DMS 273 treated with DMSO at 0.1 percent for 48 hours (cell line): ENCODE data around the gene TFR2.

Source experiments
- DNase-seq: peaks from one replicate; lab custom pipeline; 2025; lab: John Stamatoyannopoulos, UW

TFR2 gene

DNA sequence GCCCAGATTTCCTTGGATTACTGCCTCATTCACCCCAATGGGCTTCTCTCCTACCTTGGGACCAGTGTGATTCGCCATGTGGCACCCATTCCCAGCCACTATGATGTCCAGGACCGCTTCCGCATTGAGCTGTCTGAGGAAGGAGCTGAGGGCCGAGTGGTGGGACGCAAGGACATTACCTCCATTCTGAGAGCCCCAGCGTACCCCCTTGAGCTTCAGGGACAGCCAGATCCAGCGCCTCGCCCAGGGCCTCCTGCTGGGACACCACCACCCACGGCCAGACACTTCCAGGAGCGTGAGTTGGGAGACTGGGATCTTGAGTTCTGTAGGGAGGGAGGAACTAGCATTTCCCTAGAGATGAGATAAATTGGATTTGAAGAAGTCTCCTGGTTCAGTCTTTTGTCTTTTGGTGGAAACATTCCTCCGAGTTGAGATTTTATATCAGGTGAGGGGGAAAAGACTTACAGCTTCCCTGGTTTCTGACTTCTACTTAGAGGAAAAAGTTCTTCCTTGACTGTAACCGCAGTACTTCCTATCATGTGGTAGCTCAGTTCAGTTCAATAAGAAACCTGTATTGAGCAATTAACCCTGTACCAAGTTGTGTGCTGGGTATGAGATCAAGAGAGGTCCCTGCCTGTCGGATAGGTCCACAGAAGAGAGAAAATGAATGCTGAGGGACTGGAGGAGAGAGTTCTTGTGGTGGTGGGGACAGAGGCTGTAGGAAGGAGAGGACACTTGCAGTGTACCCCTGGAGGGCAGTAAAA is 27.8 kb downstream of the TFR2 start:
- DNase-seq: no peak

DNA sequence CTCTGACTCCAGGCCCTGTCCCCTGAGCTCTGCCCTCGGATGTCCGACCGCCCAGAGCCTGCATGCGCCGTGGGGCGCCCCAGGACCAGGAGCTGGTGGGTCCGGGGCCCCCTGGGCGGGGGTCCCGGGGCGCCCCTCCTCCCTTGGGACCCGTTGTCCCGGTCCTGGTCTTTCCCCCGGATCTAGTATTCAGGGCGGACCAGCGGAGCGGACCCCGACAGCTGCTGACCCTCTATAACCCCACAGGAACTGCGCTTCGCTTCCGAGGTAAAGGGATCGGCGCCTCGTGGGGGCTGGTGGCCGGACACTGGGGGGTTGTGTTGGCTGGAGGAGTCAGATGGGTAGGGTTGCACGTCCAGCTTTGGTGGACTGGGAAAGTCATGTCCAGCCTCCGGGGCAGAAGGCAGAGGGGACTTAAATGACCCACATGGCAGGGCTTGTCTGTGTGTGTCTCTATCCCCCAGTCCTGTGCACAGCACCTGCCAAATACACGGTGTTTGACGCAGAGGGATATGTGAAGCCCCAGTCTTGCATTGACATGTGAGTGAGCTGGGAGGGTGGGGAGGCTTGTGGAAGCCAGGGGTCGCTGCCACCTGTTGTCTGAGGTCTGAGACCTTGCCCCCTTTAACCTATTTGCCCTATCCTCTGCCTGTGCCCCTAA is 28.5 kb downstream of the TFR2 start:
- no peak for DNase-seq

DNA sequence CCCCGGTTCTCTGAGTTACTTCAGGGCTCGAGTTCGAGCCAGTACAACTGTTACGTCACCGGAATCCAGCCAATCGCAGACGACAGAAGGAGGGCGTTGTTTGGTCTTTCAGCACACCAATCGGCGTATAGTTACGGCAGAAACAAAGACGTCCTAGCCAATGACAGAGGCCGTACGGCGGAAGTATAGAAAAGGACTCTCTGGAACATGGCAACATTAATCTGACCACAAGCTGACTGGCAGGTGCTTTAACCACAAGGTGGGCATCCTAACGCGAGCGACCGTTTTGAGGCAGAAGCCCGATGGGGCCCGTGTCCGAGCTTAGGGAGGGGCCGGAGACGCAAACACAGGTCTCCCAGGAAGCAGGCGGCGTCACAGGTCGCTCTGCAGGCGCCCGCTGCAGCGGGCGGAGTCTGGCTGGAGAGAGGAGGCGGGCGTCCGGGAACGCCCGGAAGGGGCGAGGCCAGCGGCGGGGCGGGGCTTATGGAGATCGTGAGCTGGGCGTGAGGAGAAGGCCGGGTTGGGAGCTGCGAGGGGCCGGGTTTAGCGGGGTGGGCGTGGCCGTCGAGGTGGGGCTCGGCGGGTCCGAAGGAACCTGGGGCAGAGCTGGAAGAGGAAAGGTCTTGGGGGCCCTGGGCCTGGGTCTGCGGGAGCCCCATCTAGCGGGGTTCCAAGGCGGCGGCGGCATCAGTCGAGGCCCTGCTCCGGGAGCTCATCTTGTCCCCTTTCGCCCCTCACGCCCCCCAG is 29.2 kb downstream of the TFR2 start, which contains the start of gene MOSPD3:
TSS of gene MOSPD3 (plus strand) at position 558 of the 747 bp plus-strand sequence. CDS start 252 bp downstream, outside the sequence.
- DNase-seq: peak; percentile 99

DNA sequence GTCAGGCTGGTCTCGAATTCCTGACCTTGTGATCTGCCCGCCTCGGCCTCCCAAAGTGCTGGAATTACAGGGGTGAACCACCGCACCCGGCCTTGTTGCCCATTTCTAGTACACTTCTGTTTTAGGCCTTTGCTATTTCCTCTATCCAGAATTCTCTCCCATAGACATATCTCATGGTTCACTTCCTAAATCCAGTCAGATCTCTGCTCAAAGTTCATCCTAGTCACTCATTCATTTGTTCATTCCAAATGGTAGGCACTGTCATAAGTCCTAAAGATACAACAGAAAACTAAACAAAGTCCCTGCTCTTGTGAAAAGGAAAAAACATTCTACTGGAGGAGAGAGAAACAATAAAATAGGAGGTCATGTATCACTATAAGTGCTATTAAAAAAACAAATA is 31.4 kb downstream of the TFR2 start:
- no peak for DNase-seq

DNA sequence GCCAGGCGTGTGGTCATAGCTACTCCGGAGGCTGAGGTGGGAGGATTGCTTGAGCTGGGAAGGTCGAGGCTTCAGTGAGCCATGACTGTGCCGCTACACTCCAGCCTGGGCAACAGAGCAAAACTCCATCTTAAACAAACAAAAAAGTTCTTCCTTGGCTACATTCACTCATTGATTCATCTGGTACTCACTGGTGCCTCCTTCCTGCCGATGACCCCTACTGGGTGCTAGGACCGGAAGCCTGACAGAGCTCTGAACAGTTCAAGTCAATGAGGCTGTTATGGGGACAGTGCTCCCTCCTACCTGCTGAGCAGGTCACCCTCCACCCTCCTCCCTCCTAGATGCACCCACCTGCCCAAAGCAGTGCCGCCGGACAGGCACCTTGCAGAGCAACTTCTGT is 34.2 kb downstream of the TFR2 start:
- no peak for DNase-seq

DNA sequence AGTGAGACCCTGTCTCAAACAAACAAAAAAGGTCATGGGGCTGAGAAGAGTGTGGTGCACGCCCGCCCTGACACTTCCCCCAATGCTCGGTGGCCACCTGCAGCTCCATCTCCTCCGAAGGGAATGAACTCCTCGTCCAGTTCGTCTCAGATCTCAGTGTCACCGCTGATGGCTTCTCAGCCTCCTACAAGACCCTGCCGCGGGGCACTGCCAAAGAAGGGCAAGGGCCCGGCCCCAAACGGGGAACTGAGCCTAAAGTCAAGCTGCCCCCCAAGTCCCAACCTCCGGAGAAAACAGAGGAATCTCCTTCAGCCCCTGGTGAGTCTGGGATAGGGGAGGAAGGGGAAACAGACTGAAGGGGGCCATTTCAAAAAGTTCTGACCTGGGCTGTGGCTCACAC is 35.0 kb downstream of the TFR2 start:
- DNase-seq: no peak

DNA sequence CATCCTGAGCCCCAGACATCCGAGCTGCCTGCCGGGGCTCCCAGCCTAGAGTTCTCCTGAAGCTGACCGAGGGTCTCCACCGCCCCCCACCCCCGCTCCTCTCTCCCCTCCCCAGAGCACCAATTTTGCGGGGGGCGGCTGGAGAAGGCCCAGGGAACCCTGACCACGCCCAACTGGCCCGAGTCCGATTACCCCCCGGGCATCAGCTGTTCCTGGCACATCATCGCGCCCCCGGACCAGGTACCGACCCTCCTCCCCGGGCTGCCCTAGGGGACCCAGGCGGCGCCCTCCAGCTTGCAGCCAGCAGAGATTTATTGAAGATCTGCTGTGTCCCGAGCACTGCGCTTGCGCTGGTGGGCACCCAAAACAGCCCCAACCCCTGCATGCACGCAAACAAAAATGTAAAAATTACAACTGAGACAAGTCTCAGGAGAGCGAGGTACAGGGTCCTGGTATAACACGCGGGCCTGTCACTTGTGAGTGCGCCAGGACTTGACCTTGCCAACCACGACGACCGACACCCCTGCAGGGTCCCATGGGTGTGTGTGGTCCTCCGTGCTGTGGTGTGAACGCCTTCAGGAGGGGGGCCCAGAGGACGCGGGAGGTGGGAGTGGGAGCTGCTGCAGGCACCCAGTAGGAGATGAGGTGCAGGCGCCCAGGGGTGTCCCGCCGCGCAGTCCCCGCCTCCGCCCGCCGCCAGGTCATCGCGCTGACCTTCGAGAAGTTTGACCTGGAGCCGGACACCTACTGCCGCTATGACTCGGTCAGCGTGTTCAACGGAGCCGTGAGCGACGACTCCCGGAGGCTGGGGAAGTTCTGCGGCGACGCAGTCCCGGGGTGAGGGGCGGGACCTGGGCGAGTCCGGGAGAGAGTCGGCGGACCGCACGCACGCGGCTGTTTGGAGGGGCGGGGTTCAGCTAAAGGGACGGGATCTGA is 36.1 kb downstream of the TFR2 start:
- no peak for DNase-seq

DNA sequence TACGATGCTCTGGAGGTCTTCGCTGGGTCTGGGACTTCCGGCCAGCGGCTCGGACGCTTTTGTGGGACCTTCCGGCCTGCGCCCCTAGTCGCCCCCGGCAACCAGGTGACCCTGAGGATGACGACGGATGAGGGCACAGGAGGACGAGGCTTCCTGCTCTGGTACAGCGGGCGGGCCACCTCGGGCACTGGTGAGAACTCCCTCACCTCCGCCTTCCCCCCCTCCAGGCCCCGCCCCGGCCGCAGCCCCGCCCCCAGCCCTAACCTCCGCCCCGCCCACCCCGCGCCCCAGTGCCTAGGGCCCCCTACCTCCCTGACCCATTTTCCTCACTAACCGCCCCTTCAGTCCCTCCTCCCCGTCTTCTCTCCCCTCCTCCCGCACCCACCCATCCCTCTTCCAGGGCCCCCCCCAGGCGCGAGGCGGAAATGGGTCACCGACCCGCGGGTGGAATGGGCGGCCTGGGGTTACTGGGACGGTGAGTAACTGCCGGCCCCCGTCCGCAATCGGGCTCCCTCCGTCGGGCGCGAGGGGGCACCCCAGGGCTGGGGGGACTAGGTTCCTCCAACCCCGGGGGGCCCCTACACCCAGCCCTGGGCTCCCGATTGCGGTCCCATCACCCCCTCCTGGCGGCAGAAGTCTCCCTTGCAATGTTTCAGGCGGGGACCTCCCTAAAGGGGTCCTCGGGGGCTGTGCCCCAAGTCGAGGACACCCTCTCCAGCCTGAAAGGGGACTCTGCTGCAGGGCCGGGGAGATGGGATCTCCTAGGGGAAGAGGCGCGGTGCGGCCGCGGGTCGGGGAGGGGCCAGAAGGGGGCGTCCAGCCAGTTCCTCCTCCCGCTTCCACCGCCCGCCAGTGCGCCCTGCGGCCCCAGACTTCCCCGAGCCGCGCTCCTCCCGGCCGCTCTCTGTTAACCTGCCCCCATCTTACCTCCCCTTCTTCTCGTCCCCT is 37.0 kb downstream of the TFR2 start:
- DNase-seq: no peak

DNA sequence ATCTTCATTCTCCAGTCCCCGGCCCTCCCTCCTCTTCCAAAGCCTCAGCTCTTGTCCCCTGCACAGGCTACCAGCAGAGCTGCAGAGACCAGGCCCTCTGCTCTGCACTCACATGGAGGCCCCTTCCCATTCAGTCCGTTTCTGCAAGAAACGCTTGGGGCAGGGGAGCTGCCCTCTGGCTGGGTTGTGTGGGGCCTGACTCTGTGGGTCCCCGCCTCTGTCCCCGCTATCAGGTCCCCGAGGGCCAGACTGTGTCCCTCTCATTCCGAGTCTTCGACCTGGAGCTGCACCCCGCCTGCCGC is 37.7 kb downstream of the TFR2 start:
- no peak for DNase-seq

DNA sequence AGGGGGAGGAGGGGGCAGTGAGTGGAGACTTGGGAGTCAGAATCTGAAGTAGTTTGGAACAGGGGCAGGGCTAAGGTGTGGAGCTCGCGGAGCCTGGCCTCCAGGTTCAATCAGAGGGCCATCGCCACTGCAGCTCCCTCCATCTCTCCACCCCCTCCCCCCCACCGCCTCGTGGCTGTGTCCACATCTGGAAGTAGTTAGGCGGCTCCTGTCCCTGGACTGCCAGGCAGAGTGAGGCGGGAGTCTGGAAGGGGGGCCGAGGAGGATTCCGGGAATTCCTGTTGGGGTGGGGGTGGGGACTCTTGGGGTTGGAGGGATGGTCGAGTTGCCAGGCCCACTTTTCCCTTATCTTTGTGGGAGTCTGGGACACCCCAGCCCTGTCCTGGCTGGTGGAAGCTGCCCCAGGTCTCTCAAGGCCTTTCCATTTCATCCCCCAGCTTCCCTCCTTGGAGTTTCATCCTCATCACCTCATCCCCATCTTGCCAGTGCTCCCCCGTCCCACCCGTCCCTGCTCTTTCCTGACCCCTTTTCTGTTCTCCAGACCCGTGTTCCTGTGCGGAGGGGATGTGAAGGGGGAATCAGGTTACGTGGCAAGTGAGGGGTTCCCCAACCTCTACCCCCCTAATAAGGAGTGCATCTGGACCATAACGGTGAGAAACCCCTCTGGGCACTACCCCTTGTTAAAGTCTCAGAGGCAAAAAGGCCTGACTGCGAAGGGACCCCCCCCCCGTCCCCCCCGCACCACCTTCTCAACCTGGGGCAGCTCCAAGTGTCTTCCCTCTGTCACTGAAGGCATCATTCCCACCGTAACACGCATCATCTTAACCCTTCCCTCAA is 38.2 kb downstream of the TFR2 start:
- DNase-seq: no peak

DNA sequence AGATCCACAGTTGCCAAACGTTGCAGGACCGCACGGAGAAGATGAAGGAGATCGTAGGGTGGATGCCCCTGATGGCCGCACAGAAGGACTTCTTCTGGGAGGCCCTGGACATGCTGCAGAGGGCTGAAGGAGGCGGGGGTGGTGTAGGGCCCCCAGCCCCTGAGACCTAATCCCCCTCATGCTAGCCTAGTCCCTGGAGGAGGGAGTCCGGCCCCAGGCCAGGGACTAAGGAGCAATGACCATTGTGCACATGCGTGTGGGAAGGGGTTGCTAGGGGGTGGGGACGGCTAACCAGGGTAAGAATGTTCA is 40.7 kb downstream of the TFR2 start:
- DNase-seq: no peak

DNA sequence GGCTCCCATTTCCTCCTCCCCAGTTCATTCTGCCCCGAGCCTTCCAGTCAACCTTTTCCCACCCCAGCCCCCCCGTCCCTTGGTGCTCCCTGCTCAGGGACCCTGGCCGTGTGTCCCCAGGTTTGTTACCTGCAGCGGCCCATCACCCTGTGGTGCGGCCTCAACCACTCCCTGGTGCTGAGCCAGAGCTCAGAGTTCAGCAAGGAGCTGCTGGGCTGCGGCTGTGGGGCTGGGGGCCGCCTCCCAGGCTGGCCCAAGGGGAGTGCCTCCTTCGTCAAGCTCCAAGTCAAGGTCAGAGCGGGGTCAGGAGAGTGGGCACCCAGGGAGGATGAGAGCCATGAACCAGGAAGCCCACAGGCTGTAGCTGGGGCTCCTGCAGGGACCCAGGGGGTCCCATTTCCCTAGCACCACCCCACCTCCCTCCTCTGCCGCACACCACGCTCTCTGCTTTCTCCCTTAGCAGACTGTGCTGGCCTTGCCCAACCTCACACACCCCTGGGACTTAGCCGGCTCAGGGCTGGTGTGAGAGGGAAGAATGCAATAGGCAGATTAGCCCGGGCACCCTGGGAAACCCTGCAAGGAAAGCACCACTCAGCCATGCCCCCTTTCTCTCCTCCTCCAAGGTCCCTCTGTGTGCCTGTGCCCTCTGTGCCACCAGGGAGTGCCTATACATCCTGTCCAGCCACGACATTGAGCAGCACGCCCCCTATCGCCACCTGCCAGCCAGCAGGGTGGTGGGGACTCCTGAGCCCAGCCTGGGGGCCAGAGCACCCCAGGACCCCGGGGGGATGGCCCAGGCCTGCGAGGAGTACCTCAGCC is 41.2 kb downstream of the TFR2 start:
- DNase-seq: no peak

DNA sequence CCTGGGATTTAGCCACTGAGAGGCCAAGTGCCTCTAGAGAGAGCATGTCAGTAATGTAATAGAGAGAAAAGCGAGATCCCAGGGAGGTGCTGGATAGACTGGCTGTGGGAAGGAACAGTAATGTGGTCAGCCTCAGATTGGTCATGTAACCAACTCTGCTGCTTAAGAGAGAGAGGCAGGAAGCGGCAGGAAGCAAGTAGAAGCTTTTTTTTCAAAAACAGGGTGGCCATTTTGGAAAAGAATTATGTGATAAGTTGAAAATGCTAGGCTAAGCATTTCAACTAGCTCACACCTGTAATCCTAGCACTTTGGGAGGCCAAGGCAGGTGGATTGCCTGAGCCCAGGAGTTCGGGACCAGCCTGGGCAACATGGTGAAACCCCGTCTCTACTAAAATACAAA is 42.9 kb downstream of the TFR2 start:
- DNase-seq: no peak

DNA sequence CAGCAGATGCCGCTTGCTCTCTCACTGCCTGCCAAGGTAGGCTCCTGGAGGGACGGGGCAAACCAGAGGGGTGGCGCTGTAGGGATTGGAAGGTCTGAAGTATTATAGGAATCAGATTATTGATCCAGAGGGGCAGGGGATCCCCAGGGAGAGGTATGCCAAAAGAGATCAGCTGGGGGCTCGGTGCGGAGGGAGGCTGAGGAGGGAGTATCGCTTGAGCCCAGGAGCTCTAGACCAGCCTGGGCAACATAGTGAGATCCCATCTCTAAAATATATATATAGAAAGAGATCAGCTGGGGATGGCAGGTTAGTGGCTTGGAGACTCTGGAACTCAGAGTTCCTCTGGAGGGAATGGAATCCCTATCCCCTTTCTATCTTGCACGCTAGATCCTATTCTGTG is 46.2 kb downstream of the TFR2 start:
- no peak for DNase-seq

DNA sequence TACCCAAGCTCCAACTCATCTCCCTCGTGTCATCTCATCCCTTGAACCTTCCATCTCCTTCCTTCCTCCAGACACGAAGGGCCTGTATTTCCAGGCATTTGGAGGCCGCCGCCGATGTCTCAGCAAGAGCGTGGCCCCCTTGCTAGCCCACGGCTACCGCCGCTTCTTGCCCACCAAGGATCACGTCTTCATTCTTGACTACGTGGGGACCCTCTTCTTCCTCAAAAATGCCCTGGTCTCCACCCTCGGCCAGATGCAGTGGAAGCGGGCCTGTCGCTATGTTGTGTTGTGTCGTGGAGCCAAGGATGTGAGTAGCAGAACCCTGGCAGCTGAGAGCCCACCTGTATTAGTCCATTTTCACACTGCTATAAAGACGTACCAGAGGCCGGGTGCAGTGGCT is 49.8 kb downstream of the TFR2 start:
- no peak for DNase-seq

DNA sequence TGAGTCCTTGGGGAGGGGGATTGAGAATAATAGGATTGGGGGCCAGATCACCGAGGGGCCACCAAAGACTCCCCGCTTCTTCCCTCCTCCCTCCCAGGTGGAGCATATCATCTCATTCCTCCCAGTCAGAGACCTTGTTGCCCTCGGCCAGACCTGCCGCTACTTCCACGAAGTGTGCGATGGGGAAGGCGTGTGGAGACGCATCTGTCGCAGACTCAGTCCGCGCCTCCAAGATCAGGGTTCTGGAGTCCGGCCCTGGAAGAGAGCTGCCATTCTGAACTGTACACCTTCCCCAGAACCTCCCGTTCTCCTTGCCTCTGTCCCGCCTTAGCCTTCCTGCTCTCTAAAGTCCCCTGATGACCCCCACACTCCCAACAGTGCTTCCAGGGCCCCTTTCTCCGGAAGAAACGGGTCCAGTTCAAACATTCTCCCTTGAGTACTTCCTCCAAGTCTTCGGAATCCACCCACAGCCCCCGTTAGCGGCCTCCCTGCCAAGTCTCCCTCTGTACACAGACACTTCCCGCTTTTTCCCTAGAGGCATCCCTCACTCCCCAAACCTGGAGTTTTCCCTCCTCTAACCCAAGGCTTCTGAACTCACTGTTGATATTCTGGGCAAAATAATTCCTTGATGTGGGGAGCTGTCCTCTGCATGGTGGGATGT is 51.1 kb downstream of the TFR2 start:
- no peak for DNase-seq

DNA sequence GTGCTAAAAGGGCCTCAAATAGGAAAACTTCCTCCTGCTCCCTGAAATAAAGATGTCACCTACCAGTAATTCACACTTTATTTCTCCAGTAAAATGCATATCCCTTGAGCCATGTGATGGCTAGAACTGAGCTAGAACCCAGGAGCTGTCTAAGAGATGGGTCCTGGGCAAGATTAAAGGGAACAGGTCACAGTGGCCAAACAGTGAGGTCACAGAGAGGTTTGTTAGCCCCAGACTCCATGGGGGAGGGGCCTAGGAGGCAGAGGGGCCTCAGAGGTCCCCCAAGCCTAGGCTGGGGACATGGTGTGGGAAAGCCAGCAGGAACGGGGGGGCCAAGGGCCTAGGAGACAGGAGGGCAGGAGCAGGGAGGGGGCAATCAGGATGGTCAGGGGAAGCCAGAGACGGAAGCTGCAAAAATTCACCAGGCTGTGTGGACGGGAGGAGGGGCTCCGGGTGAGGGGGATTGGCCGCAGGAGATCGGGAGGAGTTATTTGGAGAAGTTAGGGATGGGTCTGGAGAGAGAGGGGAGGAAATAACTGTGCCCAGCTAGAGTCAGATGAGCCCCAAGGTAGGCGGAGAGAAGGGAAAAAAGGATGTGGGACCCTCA is 51.9 kb downstream of the TFR2 start:
- DNase-seq: no peak

DNA sequence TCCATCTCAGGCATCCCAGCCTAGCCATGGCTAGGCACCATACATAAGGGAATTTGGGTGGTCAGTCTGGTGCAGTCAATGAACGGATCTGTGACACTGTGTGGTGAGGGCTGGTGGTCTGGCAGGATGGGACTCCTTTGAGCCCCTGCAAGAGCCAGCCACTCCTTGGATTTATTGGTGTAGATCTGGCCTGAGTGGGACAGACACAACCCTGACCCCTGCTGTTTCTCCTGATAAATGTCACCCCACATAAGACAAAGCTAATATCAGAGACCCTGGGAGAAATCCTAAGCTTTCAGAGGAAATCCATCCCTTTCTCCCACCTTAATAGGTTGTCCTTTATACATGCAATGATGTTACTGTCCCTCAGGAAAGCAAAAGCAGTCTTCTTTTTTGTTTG is 52.9 kb downstream of the TFR2 start:
- DNase-seq: no peak
